Stimulated activated naive CD8-positive, alpha-beta T cell treated with anti-CD3 and anti-CD28 coated beads, Interleukin-15, amount 100 ng/mL, for 72 hours (primary cell): ENCODE results near the gene BORCS8.

ENCODE experiments used
- ATAC-seq: fragments of 150-1000 bp; cut with Tn5 transposase; 2 replicates; pipeline ENCODE4 v1.10.0; 2021; ENCODE audit warnings: mild to moderate bottlenecking, moderate library complexity
- DNase-seq, 2 donors: peaks; one replicate each; pipeline ENCODE4 v3.0.0; 2021 to 2022
- H3K27ac Mint-ChIP-seq, 2 donors: one replicate each; pipeline ENCODE4 v1.8.0; 2022; ENCODE audit warnings: mild to moderate bottlenecking in 2 of 2, mixed read lengths in 2 of 2, moderate library complexity in 2 of 2
- H3K27me3 Mint-ChIP-seq: one replicate; pipeline ENCODE4 v1.8.0; 2022; ENCODE audit warnings: mixed read lengths
- H3K4me1 Mint-ChIP-seq: one replicate; pipeline ENCODE4 v1.8.0; 2022; ENCODE audit warnings: mild to moderate bottlenecking, mixed read lengths
- H3K4me3 Mint-ChIP-seq, 2 donors: one replicate each; pipeline ENCODE4 v1.8.0; 2022; ENCODE audit warnings: mild to moderate bottlenecking in 2 of 2, mixed read lengths in 2 of 2, moderate library complexity in 1 of 2
- H3K9me3 Mint-ChIP-seq, 2 donors: one replicate each; pipeline ENCODE4 v1.8.0; 2022; ENCODE audit warnings: mixed read lengths in 2 of 2

BORCS8 gene

DNA sequence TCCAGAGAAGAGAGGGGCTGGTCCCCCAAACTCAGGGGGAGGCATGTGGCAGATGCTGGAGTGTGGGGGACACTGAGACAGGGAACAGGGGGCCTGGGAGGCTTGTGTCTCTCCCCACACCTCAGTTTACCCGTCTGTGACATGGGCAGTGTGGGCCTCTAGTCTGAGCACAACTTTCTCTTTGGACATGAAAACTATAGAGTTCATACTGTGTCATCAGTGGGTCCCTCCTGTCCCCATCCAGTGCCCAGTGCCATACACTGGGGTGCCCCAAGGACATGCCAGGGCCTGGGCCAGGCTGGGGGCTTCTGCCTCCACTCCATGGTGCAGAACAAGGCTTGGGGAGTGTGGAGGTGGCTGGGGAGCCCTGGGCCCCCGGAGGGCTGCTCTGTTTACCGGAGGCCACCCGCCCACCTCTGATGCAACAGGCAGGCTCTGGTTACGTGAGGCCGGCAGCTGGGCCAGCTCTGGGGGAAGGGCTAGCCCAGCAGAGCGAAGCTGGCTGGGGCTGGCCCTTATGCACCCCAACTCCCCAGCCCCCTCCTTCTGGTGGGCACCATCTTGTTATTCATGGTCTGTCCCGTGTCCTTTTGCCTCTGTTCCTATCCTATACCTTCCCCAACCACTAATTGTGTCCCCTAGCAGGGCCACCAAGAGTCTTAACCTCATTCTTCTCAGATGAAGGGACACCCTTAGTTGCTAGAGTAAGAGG lies 20.0 kb downstream of the BORCS8 start:
- no peak for DNase-seq
- ATAC-seq, result no peak
- Mint-ChIP-seq H3K27me3 (peaks cover 17% of the 10 kb centered on the region), H3K4me1 (peaks cover 22% of the 10 kb centered on the region), H3K9me3 (no peaks in the 10 kb centered on the region), H3K27ac (peak overlapping the region in 1 of 2 donors; percentile 39), H3K4me3 (no peak overlapping the region)

- H3K4me3 Mint-ChIP-seq, result peak overlapping the region; percentile 50 to 75
- no peaks in the 10 kb centered on the region for H3K9me3 Mint-ChIP-seq
- ATAC-seq (no peak), DNase-seq (no peak)
- H3K27me3 Mint-ChIP-seq, result peaks cover 17% of the 10 kb centered on the region
- peak overlapping the region in 1 of 2 donors; percentile 77 for H3K27ac Mint-ChIP-seq
- H3K4me1 Mint-ChIP-seq, result peaks cover 22% of the 10 kb centered on the region
Measured at GRCh38 chr19:19170873-19171672, 20.9 kb downstream of the BORCS8 start.

DNA sequence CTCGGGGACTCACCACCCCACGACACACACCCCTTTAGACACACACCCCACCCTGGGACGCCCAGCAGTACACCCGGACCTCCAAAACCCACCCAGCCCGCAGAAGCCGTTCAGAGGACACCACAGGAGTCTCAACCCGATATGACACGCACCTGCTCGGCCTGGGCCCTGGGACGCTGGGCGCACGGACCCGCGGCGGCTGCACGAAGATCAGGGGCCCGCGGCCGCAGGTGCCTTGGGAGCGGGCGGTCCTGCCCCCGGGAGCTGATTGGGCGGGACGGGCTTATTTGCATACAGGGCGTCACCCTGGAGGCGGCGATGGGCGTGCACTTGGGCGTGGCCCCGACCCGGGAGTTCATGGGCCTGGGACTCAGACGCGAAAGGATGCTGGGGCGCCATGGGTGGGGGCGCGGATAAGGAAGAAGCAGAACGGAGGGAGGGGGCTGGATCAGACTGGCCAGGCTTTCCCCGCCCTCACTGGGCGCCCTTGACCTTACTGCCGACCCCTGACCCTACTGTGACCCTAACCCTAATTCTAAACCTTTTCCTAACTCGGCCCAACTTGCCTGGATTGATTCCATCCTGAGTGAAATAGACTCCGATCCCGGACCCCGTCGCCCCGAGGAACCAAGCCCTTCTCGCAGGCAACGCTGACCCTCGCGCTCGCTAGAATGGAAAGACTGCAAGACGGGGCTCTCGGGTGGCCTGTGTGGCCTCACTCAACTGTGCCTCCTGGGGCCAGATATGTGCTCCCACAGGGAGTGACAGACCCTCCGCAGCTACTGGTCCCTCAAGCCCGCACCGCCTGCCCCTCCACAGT lies 21.7 kb downstream of the BORCS8 start, which contains the start of gene MEF2B:
TSS of gene MEF2B (minus strand) at position 211 of the 820 bp plus-strand sequence. CDS start 19,528 bp downstream, outside the sequence.
- H3K27ac Mint-ChIP-seq, result peak within 1 kb of the TSS; percentile 8 to 87
- H3K9me3 Mint-ChIP-seq, result no peaks in the 10 kb centered on the region
- peak within 1 kb of the TSS; percentile 50 to 75 for H3K4me3 Mint-ChIP-seq
- peaks cover 22% of the 10 kb centered on the region for H3K4me1 Mint-ChIP-seq
- DNase-seq, result peak; percentile 65 to 72
- peaks cover 17% of the 10 kb centered on the region for H3K27me3 Mint-ChIP-seq
- ATAC-seq, result peak; percentile 89

- Mint-ChIP-seq H3K27ac (peak overlapping the region; percentile 8 to 87), H3K9me3 (no peaks in the 10 kb centered on the region), H3K4me1 (peaks cover 22% of the 10 kb centered on the region), H3K27me3 (peaks cover 17% of the 10 kb centered on the region), H3K4me3 (peak overlapping the region; percentile 50 to 75)
- DNase-seq, result no peak
- ATAC-seq, result peak; percentile 4
Measured at GRCh38 chr19:19169236-19170052, 22.5 kb downstream of the BORCS8 start.

GRCh38 chr19:19167612-19168011 lies 24.3 kb downstream of the BORCS8 start:
- Mint-ChIP-seq H3K9me3 (no peaks in the 10 kb centered on the region), H3K27me3 (peaks cover 17% of the 10 kb centered on the region), H3K4me3 (no peak overlapping the region), H3K27ac (no peak overlapping the region), H3K4me1 (peaks cover 22% of the 10 kb centered on the region)
- ATAC-seq, result no peak
- DNase-seq, result no peak

GRCh38 chr19:19165396-19165795 lies 26.6 kb downstream of the BORCS8 start:
- no peak overlapping the region for H3K4me3 Mint-ChIP-seq
- H3K27me3 Mint-ChIP-seq, result peaks cover 11% of the 10 kb centered on the region
- H3K4me1 Mint-ChIP-seq, result peaks cover 10% of the 10 kb centered on the region
- peak overlapping the region in 1 of 2 donors; percentile 1 for H3K27ac Mint-ChIP-seq
- H3K9me3 Mint-ChIP-seq, result no peaks in the 10 kb centered on the region
- DNase-seq, result no peak
- ATAC-seq, result no peak

DNA sequence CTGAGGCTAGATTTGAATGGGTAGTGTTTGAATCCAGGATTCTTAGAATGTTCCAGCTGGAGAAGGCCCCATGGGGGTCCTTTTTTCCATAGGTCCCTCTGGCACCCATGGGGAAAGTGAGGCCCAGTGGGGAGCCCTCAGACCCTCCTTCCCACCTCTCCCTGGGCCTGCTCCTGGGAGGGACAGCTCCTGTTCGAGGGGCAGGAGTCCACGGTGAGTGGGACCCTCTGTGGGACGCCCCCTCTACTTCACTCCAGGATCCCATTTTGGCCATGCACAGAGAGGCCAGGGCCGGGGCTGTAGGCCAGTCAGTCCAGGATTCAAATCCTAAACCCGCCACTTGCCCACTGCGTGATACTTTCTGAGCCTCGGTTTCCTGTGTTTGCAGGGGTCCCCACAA lies 29.5 kb downstream of the BORCS8 start:
- DNase-seq (no peak), ATAC-seq (no peak)
- Mint-ChIP-seq H3K4me3 (no peak overlapping the region), H3K4me1 (peaks cover 4% of the 10 kb centered on the region), H3K27ac (no peak overlapping the region), H3K9me3 (no peaks in the 10 kb centered on the region), H3K27me3 (no peaks in the 10 kb centered on the region)

GRCh38 chr19:19160461-19161035 lies 31.4 kb downstream of the BORCS8 start:
- H3K4me3 Mint-ChIP-seq, result no peak overlapping the region
- H3K27me3 Mint-ChIP-seq, result no peaks in the 10 kb centered on the region
- ATAC-seq (peak; percentile 43), DNase-seq (no peak)
- no peaks in the 10 kb centered on the region for H3K9me3 Mint-ChIP-seq
- H3K4me1 Mint-ChIP-seq, result peaks cover 4% of the 10 kb centered on the region
- H3K27ac Mint-ChIP-seq, result peak overlapping the region; percentile 31 to 40

DNA sequence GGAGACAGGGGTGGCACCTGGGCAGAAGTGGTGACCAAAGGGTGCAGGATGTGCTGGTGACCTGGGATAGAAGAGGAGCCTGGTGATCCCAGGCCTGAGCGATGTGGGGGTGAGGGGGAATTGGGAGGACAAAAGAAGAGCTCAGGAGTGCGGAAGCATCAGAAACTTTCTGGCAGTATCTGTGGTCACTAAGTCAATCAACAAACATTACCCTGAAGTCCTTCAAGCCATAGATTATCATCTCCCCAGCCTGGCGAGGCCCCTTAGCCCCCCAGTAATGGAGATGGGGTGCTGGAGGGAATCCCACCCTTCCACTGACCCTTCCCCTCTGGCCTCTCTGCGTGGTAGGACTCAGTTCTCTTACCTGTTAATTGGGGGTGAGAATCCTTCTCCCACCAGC lies 32.4 kb downstream of the BORCS8 start:
- H3K9me3 Mint-ChIP-seq, result no peaks in the 10 kb centered on the region
- H3K27ac Mint-ChIP-seq, result peak overlapping the region in 1 of 2 donors; percentile 28

DNA sequence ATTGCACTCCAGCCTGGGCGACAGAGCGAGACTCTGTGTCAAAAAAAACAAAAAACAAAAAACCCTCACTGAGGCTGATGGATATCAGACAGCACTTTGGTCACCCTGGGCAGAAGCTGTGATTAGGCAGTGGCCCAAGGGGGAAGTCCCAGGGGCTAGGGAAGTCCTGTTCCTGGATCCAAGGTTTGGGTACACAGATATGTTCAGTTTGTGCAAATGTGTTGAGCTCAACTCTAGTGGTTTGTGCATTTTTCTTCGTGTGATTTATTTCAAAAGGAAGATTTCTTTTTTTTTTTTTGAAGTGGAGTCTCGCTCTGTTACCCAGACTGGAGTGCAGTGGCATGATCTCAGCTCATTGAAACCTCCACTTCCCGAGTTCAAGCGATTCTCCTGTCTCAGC lies 34.1 kb downstream of the BORCS8 start:
- Mint-ChIP-seq H3K27ac (no peak overlapping the region), H3K4me1 (peaks cover 4% of the 10 kb centered on the region), H3K27me3 (no peaks in the 10 kb centered on the region), H3K4me3 (no peak overlapping the region), H3K9me3 (no peaks in the 10 kb centered on the region)
- DNase-seq, result no peak
- no peak for ATAC-seq

More for the DNA sequence above, 32.4 kb downstream of the BORCS8 start:
- H3K4me3 Mint-ChIP-seq, result no peak overlapping the region
- DNase-seq (no peak), ATAC-seq (no peak)
- H3K4me1 Mint-ChIP-seq, result peaks cover 4% of the 10 kb centered on the region
- no peaks in the 10 kb centered on the region for H3K27me3 Mint-ChIP-seq

DNA sequence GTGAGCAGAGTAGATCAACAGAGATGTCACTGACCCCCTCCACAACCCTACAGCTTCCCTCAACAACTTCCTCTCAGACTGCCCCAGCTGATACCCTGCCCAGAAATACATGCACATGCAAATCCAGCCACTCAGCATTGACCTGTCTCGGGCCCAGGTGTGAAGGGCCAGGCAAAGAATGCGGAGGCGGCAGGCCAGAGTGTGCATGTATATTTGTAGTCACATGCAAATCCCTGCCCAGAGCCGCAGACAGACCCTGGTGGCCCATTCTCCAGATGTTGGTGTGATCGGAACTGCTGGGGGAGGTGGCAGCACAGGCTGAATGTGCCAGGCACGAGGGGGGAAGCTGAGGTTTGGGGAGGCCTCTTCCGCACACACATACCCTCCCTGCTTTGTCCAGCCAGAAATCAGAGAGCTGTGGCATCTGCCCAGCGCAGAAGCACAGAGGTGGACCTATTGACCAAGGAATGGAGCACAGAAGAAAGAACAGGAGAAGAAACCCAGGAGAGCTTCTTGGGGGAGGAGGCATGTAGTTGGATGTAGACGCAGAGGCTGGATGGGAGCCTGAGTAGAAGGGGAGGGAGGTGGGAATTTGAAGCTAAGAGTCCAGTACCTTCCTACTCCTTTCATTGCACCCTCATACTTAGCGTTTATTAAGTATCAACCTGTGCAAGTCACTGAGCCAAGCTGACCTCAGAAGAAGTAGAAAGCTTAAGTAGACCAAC lies 36.3 kb downstream of the BORCS8 start:
- no peak for DNase-seq
- peaks cover 4% of the 10 kb centered on the region for H3K4me1 Mint-ChIP-seq
- H3K27me3 Mint-ChIP-seq, result no peaks in the 10 kb centered on the region
- no peaks in the 10 kb centered on the region for H3K9me3 Mint-ChIP-seq
- no peak overlapping the region for H3K4me3 Mint-ChIP-seq
- no peak for ATAC-seq
- H3K27ac Mint-ChIP-seq, result peak overlapping the region in 1 of 2 donors; percentile 22

DNA sequence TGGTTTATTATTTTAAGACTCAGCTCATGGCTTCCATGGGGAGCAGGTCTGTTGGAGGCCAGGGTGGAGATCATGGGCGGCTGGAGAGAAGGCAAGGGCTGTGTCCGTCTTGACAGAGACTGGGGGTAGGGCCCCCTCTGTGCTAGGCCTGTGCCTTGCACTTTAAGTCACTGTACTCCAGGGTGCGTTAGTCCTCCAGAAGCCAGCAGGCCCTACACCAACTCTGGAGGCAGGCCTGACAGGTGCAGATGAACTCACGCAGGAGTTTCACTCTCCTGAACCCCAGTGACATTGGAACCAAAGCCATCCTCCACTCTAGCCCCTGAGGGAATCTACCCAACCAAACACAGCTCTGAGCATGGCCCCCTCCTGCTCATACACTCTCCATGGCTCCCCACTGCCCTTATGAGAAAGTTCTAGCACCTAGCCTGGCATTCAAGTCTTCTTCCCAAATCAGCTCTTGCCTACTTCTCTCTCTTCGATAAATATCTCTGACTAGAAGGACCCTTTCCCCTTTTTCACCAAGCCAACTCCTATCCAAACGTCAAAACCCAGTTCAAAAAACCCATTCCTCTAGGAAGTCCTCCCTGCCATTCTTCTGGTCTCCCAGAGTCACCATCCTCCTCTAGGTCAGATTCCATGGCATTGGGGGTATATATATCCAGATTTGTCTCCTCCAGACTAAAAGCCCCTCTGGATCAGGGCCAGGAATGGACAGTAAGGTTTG lies 37.0 kb downstream of the BORCS8 start:
- Mint-ChIP-seq H3K4me1 (no peaks in the 10 kb centered on the region), H3K27me3 (no peaks in the 10 kb centered on the region), H3K4me3 (no peak overlapping the region), H3K27ac (no peak overlapping the region), H3K9me3 (no peaks in the 10 kb centered on the region)
- DNase-seq (no peak), ATAC-seq (no peak)

DNA sequence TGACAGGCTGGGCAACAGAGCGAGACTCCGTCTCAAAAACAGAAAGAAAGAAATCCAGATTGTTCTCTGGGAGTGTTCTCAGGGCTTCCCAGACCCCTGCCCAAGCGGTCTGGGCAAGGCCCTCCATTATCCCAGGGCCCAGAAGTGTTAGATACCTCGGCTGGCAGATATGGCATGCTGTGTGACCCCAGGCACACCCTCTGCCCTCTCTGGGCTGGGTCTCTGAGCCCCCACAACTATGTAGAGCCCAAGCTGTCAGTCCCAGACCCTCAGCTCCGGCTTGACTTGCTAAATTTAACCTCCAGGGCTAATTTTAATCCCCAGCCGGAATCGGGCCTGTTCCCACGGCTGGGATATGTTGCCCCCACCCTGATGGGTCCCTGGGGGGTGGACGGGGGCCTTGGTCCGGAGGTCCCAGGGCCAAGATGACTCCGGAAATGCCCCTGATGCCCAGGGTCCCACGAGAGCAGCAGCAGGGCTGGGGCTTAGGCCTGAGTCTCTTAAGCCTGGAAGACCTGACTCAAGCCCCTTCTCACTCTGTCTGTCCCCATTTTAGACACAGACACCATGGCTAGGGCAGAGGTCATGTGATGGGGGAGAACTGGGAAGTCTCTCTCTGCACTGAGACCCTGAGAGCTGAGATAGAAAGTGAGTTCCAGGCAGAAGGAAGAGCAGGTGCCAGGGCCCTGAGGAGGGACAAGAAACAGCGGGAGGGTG lies 39.1 kb downstream of the BORCS8 start:
- peak overlapping the region in 1 of 2 donors; percentile 36 for H3K27ac Mint-ChIP-seq
- no peak overlapping the region for H3K4me3 Mint-ChIP-seq
- no peaks in the 10 kb centered on the region for H3K9me3 Mint-ChIP-seq
- H3K4me1 Mint-ChIP-seq, result no peaks in the 10 kb centered on the region
- no peak for ATAC-seq
- H3K27me3 Mint-ChIP-seq, result no peaks in the 10 kb centered on the region
- DNase-seq, result no peak
